ENCODE data around the gene CACNA1C.

Gene CACNA1C

DNA sequence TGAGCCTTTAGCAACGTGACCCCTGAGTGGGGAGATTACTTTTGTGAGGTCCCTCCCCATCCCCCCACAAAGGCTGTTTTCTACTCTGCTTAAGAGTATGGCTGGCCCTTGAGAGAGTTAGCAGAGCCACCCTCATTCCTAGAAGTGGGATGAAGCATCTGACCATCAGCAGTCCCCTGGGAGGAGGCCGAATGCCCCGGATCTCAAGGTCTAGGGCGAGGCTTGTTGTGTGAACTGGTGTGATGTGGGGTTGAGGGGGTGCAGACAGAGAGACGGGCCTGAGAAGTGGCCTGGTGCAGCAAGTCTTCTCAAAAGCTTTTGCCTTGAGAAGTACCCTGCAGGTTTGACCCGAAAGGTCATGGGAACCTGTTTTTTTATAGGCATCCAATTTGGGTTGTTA, 589.0 kb downstream of the CACNA1C start:
- no peak for DNase-seq

DNA sequence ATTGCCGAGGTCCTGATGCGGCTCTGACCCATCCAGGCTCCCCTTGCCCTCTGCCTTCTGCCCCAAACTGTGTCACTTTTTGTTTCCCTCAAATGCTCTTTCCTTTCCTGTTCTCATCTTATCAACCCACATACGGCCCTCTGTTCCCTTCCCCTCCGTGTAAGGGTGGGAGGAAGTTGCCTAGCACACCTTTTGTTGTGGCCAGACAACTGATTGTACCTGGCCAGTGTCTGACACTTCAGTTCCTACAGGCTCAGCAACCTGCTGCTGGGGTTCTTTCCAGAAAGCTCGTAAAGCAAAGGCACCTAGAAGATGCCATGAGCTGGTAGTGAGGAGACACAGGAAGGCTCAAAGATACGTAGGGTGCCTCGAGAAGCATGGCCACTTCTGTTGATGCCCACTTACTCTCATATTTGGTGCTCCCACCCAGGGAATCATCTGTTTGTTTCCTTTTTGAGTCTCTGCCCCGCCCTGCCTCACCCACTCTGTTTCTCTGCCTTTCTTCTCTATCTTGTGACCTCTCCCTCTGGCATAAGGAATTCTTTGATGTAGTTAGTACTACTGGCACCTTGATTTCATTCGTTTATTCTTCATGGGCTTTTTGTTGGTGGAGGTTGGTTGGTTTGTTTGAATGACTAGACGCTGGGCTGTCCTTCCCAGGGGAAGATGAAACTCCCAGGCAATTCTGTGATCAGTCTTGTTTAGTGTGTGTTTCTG, 589.5 kb downstream of the CACNA1C start:
- DNase-seq: no peak

DNA sequence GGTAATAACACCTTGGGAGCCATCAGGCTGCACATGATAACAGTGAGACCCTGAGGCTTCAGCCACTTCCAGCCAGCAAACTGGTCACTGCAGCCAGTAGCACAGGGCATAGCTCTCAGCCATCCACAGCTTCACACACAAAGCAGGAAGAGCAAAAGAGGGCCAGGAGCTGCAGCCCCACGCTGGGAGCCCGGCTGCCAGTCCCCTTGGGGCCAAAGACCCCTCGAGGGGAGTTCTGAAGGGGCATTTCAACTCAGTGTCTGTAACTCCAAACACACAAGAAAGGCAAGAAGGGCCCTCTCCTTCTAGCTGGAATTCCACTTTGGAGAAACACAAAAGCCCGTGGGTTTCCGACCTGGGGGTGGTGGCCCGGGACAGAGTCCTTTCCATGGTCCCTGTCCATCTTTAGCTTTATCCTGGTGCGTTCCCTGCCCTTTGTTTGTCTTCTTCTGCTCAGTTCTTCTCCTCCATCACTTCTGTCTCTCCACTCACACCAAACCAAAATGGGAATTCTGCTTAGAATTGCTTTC, 590.2 kb downstream of the CACNA1C start:
- no peak for DNase-seq

DNA sequence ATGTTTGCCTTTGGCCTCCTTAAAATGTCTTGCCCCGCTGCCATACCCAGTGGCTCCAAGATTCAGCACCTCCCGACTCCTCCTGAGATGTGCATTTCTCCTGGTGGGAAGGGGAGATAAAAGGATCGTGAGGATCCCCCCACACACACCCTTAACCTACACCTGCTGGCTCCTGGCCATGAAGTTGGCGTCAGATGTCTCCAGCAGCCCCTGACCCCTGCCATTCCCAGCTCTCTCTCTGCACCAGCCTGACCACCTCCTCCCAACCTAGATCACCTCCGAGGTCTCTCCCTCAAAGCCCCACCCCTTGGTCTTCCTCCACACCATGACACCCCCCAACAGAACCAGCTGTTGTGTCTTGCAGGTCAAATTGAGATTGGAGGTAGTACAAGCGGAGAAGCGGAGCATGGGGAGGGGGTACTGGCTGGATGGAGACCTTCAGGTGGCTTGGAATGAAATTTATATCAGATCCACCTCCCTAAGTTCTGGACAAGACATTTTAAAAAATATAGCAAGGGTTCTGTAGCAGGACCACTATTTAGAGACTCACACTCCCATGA, 590.9 kb downstream of the CACNA1C start:
- DNase-seq: no peak

DNA sequence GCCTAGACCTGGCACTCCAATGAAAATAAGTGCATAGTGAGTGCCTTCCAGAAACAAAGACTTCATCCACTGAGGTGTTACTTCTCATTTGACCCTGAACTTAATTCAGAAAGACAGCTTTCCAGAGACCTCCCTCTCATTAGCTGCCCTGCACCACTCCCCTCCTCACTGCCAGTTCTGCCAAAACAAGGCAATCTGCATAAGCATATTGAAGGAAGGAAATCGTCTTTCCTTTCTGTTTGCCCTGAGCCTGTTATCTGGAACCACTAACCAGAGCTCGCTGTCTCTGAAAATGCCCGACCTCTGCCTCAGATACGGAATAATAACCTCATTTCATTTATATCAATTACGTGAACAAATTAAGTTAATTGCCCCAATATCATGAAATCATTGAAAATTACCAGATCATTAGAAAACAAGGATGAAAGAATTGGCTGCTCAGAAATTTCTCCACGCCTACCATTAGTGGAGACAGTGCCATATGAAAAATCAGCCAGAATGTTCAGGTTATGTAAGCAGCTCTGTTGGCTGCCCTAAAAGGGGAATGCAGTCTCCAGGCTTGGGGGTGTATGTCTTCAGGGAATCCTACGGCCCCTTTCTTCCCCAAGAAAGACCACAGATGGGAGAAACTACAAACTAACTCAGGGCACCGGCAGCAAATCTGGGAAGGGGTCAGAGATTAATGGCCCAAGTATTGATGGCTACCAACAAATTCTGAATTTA, 592.1 kb downstream of the CACNA1C start:
- DNase-seq: no peak

- DNase-seq: no peak
These were observed 592.7 kb downstream of the CACNA1C start for GRCh38 chr12:2645460-2645859.

- DNase-seq: no peak
These were observed 593.6 kb downstream of the CACNA1C start for GRCh38 chr12:2646341-2646740.

DNA sequence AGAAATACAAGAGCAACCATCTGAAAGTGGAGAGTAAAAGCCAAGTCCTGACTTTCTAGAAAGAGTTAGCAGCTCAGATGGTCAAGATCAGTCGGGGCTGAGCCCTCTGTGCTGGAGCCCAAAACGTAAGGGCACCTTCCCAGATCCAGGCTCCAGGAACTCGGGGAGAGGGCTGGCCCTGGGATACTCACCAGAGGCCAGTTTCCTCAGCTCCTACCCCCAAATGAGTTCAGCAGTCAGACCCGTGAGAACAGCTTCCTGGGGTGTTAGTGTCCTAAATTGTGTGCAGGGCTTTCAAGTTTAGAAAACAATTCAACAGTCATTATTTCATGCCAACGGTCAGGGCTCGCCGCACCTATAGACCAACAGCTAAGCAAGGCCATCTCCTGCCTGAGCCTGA, 594.4 kb downstream of the CACNA1C start:
- no peak for DNase-seq

- DNase-seq: no peak
These were observed 595.6 kb downstream of the CACNA1C start for GRCh38 chr12:2648406-2648805.

DNA sequence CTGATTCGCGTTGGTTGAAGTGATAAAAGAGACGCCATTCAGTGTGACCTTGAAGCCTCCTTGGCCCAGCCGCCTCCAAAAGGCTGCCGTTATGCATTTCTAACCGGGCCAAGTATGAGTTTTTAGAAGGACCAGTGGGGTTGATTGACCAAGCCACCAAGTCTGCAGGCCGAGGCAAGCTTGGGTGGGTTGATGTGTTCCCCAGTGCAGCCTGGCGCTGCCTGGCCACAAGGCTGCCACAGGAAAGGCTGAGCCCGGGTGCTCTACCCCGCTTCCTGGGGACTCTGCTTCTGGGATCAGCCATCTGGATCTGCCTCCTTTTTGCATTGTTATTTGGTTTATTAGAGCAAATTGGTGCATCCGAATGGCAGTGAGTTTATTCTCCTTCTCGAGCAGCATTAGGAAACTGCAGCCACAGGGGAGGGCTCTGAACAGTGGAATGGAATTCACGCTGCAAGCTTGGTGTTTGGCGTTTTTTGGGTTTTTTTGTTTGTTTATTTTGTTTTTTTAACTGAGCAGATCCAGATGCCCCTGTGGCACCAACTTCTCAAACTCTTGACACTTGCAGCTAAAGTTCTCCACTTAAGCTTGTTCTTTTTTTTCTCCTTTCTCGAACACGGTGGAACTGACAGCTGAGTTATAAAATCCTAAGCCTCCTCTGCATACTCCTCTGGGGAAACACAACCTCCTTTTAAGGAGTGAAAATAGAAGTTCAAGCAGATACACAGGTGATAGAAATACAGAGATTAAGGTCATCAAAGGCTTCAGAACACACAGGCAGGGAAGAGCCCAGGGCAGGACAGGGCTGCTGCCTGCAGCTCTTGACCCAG, 596.6 kb downstream of the CACNA1C start:
- DNase-seq: no peak

DNA sequence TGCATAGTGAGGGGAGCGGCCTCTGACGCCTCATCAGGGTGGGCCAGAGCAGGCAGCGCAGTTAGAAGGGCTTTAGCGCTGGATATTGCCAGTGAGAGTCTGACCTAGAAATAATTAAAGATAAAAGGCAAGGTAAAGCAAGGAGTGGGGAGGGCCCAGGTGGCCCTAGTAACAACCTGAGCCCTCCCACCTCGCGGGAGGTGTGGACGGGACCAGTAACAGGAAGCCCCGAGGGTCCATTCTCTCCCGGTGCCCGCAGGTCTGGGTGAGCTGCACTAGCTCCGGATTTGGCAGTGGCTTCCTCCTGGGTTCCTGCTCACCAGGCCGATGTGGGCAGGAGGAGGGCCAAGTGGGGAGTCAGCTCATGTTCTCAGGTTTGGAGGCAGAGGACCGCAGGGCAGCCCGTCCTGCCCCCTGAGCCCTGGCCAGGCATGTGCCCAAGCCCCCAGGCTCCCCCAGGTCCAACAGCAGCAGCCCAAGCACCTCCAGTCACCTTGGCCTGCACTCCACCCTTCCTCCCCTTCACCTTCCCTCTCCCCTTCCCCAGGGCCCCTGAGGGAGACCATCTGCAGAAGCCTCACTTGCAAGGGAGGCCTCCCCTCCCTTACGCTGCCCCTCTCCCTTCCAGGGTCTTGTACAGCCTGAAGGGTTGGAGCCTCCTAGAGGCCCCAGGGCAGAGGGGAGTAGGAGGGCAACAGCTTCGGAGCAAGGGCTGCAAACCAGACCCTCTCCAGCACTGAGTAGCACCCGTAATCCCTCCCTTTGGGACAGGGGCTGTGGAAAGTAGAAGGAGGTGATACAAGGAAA, 597.7 kb downstream of the CACNA1C start:
- DNase-seq: no peak

DNA sequence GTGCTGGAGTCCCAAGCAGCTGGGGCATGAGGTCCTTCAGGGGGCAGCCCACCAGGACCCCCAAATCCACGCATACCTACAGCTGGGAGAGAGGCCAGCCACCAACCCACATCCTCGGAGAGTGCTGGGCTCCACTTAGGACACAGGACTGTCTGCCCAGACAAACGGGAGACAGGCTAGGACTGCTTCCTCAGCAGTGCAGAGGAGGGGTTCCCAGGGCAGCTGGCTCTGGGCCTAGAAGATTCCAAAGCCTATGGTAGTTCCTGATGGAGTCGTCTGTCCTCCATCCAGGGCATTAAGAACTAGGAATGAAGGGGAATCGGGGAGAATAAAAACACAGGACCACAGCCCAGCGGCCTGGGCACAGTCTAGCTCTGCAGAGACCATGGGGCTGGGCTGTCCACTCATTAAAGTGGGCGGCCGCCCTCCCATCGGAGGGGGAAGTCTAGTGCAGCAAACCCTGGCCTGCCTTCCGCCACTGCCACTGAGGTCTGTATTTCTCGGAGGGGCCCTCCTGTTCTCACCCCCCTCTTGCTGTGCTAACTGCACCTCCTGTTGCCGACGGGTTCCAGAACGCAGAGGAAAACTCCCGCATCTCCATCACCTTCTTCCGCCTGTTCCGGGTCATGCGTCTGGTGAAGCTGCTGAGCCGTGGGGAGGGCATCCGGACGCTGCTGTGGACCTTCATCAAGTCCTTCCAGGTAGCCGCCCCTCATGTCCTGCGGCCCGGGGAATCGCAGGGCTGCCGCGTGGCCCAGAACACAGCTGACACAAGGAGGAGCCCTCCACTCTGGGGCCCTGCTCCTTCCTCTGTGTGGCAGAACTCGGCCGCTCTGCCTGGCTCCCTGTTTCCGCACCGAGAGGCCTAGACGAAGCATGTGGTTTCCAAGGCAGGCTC, 598.5 kb downstream of the CACNA1C start:
- no peak for DNase-seq

- no peak for DNase-seq
These were observed 599.2 kb downstream of the CACNA1C start for GRCh38 chr12:2652011-2652400.

DNA sequence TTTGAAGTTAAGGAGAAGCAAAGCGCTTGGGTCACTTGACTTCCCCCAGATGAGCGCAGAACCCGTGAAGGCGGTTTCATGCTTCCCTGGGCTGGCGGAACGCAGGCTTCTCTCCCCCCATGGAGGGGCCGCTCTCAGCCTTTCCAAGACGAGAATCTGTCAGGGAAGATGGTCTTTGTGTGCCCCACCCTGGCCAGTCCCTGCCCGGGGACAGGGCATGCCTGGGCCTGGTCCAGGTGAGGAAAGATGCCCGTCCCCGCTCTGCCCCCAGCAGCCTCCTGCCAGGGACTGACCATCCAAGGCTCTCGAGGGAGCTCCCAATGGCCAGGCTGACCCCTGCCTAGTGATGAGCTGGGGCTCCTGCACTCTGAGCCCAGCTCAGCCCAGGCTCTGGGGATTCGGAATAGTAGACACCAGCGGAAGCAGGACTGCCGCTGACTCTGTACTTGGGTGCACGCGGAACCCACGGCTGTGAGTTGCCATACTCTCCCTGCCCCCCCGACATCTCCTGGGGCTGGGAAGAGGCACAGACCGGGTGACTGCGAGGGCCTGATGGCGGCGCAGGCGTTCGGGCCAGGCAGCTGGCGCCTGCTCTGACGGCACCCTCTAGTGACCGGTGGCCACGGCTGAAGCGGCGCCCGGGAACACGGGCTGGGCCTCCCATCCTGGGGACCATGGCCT, 599.8 kb downstream of the CACNA1C start:
- no peak for DNase-seq

DNA sequence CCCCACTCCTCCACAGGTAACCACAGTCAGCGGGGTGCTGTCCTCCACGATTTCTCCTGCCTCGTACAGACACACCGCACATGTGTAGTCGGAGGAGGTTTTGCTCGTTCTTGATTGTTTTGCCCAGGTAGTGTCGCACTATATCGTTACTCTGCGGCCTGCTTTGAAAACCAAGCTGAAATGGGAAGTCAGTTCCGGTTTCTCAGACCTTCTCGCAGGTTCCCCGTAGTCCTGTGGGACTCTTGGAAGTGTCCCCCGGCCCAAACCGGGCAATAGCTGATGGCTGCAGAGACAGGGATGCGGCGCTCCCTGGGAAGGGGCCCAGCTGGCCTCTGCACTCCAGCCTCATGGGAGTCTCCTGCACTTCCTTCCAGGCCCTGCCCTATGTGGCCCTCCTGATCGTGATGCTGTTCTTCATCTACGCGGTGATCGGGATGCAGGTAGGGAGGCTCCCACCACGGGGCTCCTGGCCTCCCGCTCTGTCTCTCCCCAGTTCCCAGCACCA, 600.7 kb downstream of the CACNA1C start:
- DNase-seq: no peak

GRCh38 chr12:2654311-2654710, 601.5 kb downstream of the CACNA1C start:
- no peak for DNase-seq

- no peak for DNase-seq
These were observed 602.0 kb downstream of the CACNA1C start for GRCh38 chr12:2654741-2655140.

DNA sequence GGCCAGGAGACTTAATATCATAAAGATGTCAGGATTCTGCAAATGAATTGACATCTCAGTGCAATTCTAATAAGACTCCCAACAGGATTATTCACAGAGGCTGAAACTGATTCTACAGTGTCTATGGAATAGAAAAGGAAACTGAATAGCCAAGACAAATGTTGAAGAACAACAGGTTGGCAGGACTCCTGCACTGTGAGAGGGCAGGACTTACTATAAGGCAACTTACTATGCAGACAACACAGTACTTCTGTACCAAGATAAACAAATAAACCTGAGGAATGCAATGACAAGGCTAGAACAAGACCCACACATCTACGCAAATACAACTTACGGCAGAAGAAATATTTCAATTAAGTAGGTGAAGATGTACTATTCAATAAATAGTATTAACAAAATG, 609.7 kb downstream of the CACNA1C start:
- DNase-seq: no peak

DNA sequence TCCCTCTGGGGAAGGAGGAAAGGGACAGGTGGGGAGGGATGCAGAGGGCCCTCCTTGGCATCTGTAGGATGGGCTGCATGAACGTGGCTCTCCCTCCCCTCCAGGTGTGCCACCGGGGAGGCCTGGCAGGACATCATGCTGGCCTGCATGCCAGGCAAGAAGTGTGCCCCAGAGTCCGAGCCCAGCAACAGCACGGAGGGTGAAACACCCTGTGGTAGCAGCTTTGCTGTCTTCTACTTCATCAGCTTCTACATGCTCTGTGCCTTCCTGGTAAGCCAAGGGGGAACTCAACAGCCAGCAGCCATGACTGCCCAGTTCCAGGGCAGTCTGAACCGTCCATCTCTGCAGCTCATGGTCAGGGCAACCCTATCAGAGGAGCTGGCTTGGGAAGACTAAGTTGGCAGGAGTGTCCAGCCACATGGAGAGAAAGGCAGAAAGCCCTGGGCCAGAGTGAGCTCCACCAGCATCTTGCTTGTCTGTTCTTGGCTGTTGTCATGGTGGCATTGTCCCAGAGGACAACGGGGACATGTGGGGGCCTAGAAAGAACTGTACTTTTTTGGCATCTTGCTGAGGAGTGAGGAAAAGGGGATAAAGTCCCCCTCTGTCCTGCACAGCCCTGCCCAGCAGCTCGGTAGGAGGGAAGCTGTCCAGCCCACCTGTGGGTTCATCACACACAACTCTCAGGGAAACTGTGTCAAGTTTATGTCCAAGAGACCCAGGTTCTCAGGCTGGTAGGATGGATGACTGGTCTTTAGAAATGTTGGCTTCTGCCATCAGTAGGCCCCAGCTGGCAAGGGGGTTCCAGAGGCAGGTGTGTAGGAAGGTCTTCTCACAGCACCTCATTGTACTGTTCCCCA, 612.2 kb downstream of the CACNA1C start:
- no peak for DNase-seq

All from stimulated activated CD4-positive, alpha-beta T cell treated with anti-CD3 and anti-CD28 coated beads, Interleukin-2, amount 100 ng/mL, for 48 hours (primary cell).